ENCODE measurements around the gene CTDNEP1.
"Not testable (repeated sequence)": the region's sequence is repeated elsewhere in the genome, so short reads cannot be mapped to it uniquely, and the experiment has no call there.

Gene CTDNEP1

GRCh38 chr17:7250695-7251627, 573 bp downstream of the CTDNEP1 start:
- no peak for TF ChIP-seq BHLHE40 (IDR thresholded peaks at IDR 0.05; ENCODE audit: borderline replicate concordance)
- no peak for TF ChIP-seq FOXA1 (IDR thresholded peaks at IDR 0.05)
- TF ChIP-seq L3MBTL2 (conservative IDR thresholded peaks at IDR 0.05) = no peak
- no peak for TF ChIP-seq NFRKB (IDR thresholded peaks at IDR 0.05)
- TF ChIP-seq SUZ12 (IDR thresholded peaks at IDR 0.05) = no peak
- TF ChIP-seq SP1 (IDR thresholded peaks at IDR 0.05) = no peak
- TF ChIP-seq HDGF (IDR thresholded peaks at IDR 0.05; ENCODE audit: borderline replicate concordance) = no peak
- TF ChIP-seq CTBP1 (IDR thresholded peaks at IDR 0.05; ENCODE audit: borderline replicate concordance) = no peak
- TF ChIP-seq FOXK2 (IDR thresholded peaks at IDR 0.05) = no peak
- ChIA-PET CTCF (interaction anchor here (0.6 to 1.7 kb wide), 3 partner anchors 10 to 30 kb away, joined by 3 read pairs; partner anchors contain the start of gene SLC2A4), POLR2A (interaction anchor here (1.0 to 4.3 kb wide), 3 partner anchors 11 to 37 kb away, joined by 3 to 52 read pairs (median 3); partner anchors contain the start of genes GABARAP and PHF23)
- DNase-seq (ENCODE audit: extremely low spot score) = no peak

- ChIA-PET CTCF (no interaction called here), POLR2A (interaction anchor here (4.3 kb wide), 1 partner anchor 10 kb away, joined by 52 read pairs; the partner anchor contains the start of genes GABARAP and PHF23)
- DNase-seq (ENCODE audit: extremely low spot score) = no peak
- TF ChIP-seq CTBP1 (IDR thresholded peaks at IDR 0.05; ENCODE audit: borderline replicate concordance) = no peak
- TF ChIP-seq SP1 (IDR thresholded peaks at IDR 0.05) = no peak
- TF ChIP-seq TARDBP (IDR thresholded peaks at IDR 0.05) = no peak
- TF ChIP-seq ZNF384 (IDR thresholded peaks at IDR 0.05) = no peak
- no peak for TF ChIP-seq SUZ12 (IDR thresholded peaks at IDR 0.05)
- no peak for TF ChIP-seq FOXA1 (IDR thresholded peaks at IDR 0.05)
- TF ChIP-seq NFRKB (IDR thresholded peaks at IDR 0.05) = no peak
- TF ChIP-seq BHLHE40 (IDR thresholded peaks at IDR 0.05; ENCODE audit: borderline replicate concordance) = no peak
- TF ChIP-seq FOXM1 (IDR thresholded peaks at IDR 0.05; ENCODE audit: borderline replicate concordance) = no peak
- no peak for TF ChIP-seq FOXK2 (IDR thresholded peaks at IDR 0.05)
- TF ChIP-seq ARNT (IDR thresholded peaks at IDR 0.05) = no peak
- TF ChIP-seq ELF4 (IDR thresholded peaks at IDR 0.05) = no peak
- no peak for TF ChIP-seq PKNOX1 (IDR thresholded peaks at IDR 0.05)
- no peak for TF ChIP-seq LEF1 (IDR thresholded peaks at IDR 0.05; ENCODE audit: borderline replicate concordance)
- no peak for TF ChIP-seq HDGF (IDR thresholded peaks at IDR 0.05; ENCODE audit: borderline replicate concordance)
- no peak for TF ChIP-seq L3MBTL2 (conservative IDR thresholded peaks at IDR 0.05)
Measured at GRCh38 chr17:7249830-7250229, 1.7 kb downstream of the CTDNEP1 start.

GRCh38 chr17:7249214-7249613, 2.3 kb downstream of the CTDNEP1 start:
- POLR2A ChIA-PET = interaction anchor here (4.3 kb wide), 1 partner anchor 9 kb away, joined by 52 read pairs; the partner anchor contains the start of genes GABARAP and PHF23
- CTCF ChIA-PET = no interaction called here
- DNase-seq (ENCODE audit: extremely low spot score) = no peak
- TF ChIP-seq L3MBTL2 (conservative IDR thresholded peaks at IDR 0.05) (no peak), FOXM1 (IDR thresholded peaks at IDR 0.05; ENCODE audit: borderline replicate concordance) (no peak)

GRCh38 chr17:7248796-7249195, 2.7 kb downstream of the CTDNEP1 start:
- POLR2A ChIA-PET = interaction anchor here (4.3 kb wide), 1 partner anchor 9 kb away, joined by 52 read pairs; the partner anchor contains the start of genes GABARAP and PHF23
- no peak for TF ChIP-seq ELF4 (IDR thresholded peaks at IDR 0.05)
- TF ChIP-seq ZNF384 (IDR thresholded peaks at IDR 0.05) = no peak
- no peak for TF ChIP-seq FOXM1 (IDR thresholded peaks at IDR 0.05; ENCODE audit: borderline replicate concordance)
- TF ChIP-seq SUZ12 (IDR thresholded peaks at IDR 0.05) = no peak
- TF ChIP-seq FOXA1 (IDR thresholded peaks at IDR 0.05) = no peak
- TF ChIP-seq PKNOX1 (IDR thresholded peaks at IDR 0.05) = no peak
- no peak for TF ChIP-seq NFRKB (IDR thresholded peaks at IDR 0.05)
- TF ChIP-seq HDGF (IDR thresholded peaks at IDR 0.05; ENCODE audit: borderline replicate concordance) = no peak
- TF ChIP-seq L3MBTL2 (conservative IDR thresholded peaks at IDR 0.05) = no peak
- TF ChIP-seq FOXK2 (IDR thresholded peaks at IDR 0.05) = no peak
- no peak for DNase-seq (ENCODE audit: extremely low spot score)
- CTCF ChIA-PET = no interaction called here

GRCh38 chr17:7246779-7247178, 4.8 kb downstream of the CTDNEP1 start:
- no peak for DNase-seq (ENCODE audit: extremely low spot score)
- CTCF ChIA-PET = interaction anchor here (1.1 kb wide), 1 partner anchor 11 kb away, joined by 3 read pairs; no protein-coding TSS in a partner anchor
- no peak for TF ChIP-seq FOXA1 (IDR thresholded peaks at IDR 0.05)
- no peak for TF ChIP-seq SUZ12 (IDR thresholded peaks at IDR 0.05)
- no peak for TF ChIP-seq ZNF384 (IDR thresholded peaks at IDR 0.05)
- no peak for TF ChIP-seq PKNOX1 (IDR thresholded peaks at IDR 0.05)
- TF ChIP-seq HDGF (IDR thresholded peaks at IDR 0.05; ENCODE audit: borderline replicate concordance) = no peak
- TF ChIP-seq TARDBP (IDR thresholded peaks at IDR 0.05) = no peak
- TF ChIP-seq FOXK2 (IDR thresholded peaks at IDR 0.05) = no peak
- TF ChIP-seq LEF1 (IDR thresholded peaks at IDR 0.05; ENCODE audit: borderline replicate concordance) = no peak
- TF ChIP-seq ARNT (IDR thresholded peaks at IDR 0.05) = no peak
- TF ChIP-seq ELF4 (IDR thresholded peaks at IDR 0.05) = no peak
- TF ChIP-seq CTBP1 (IDR thresholded peaks at IDR 0.05; ENCODE audit: borderline replicate concordance) = no peak
- no peak for TF ChIP-seq FOXM1 (IDR thresholded peaks at IDR 0.05; ENCODE audit: borderline replicate concordance)
- no peak for TF ChIP-seq NFRKB (IDR thresholded peaks at IDR 0.05)
- TF ChIP-seq SP1 (IDR thresholded peaks at IDR 0.05) = no peak
- TF ChIP-seq BHLHE40 (IDR thresholded peaks at IDR 0.05; ENCODE audit: borderline replicate concordance) = no peak
- no peak for TF ChIP-seq L3MBTL2 (conservative IDR thresholded peaks at IDR 0.05)
- POLR2A ChIA-PET = no interaction called here

- DNase-seq (ENCODE audit: extremely low spot score) = not testable (repeated sequence)
- CTCF ChIA-PET = interaction anchor here (0.6 kb wide), 1 partner anchor 372 kb away, joined by 3 read pairs; no protein-coding TSS in a partner anchor
- POLR2A ChIA-PET = interaction anchor here (1.6 to 2.8 kb wide), 2 partner anchors 9 to 86 kb away, joined by 7 to 11 read pairs; partner anchors contain the start of genes DVL2 and NEURL4
Measured at GRCh38 chr17:7243838-7244237, 7.7 kb downstream of the CTDNEP1 start.

Measured in HEK293T (cell line).